GM18505 (cell line): ENCODE measurements around the gene OTUD7B.

Source experiments
- ATAC-seq: cut with Tn5 transposase; IDR thresholded peaks from one replicate; pipeline ENCODE4 v1.9.1; 2021; ENCODE audit not compliant: unreplicated experiment
- POLR2A ChIP-seq: IDR thresholded peaks from 4 replicates; pipeline ENCODE4 v1.6.1; 2011; ENCODE audit warnings: borderline replicate concordance; ENCODE audit not compliant: insufficient read depth, insufficient read length; ENCODE audit errors: extremely low read depth

OTUD7B gene

GRCh38 chr1:149928401-149928724 lies 82.2 kb downstream of the OTUD7B start:
- ATAC-seq, result no peak
- TF ChIP-seq POLR2A, result no peak

- peak; percentile 86 for ATAC-seq
- peak; percentile 98 for TF ChIP-seq POLR2A
These were observed 82.7 kb downstream of the OTUD7B start, which contains the start of gene SF3B4 for GRCh38 chr1:149927563-149928400. Gene SF3B4 (minus strand): TSS chr1:149927803. CDS start chr1:149927759, 44 bp downstream.

- no peak for TF ChIP-seq POLR2A
- no peak for ATAC-seq
These were observed 83.4 kb downstream of the OTUD7B start for GRCh38 chr1:149927056-149927562.

GRCh38 chr1:149926296-149926695 lies 84.2 kb downstream of the OTUD7B start:
- ATAC-seq, result no peak
- TF ChIP-seq POLR2A, result no peak

GRCh38 chr1:149925751-149926150 lies 84.8 kb downstream of the OTUD7B start:
- no peak for ATAC-seq
- no peak for TF ChIP-seq POLR2A

GRCh38 chr1:149925345-149925744 lies 85.2 kb downstream of the OTUD7B start:
- no peak for TF ChIP-seq POLR2A
- no peak for ATAC-seq

- TF ChIP-seq POLR2A, result no peak
- no peak for ATAC-seq
These were observed 86.9 kb downstream of the OTUD7B start for GRCh38 chr1:149923626-149924025.

GRCh38 chr1:149917571-149918144 lies 92.9 kb downstream of the OTUD7B start, which contains the start of gene SV2A:
Gene SV2A (minus strand): TSS chr1:149917844. CDS start chr1:149913840, 4,004 bp downstream.
- no peak for ATAC-seq

GRCh38 chr1:149916898-149917252 lies 93.7 kb downstream of the OTUD7B start:
- no peak for ATAC-seq

More at GRCh38 chr1:149917571-149918144, 92.9 kb downstream of the OTUD7B start, which contains the start of gene SV2A:
- no peak for TF ChIP-seq POLR2A

GRCh38 chr1:149916193-149916897 lies 94.2 kb downstream of the OTUD7B start:
- TF ChIP-seq POLR2A, result no peak
- ATAC-seq, result no peak

More at GRCh38 chr1:149916898-149917252, 93.7 kb downstream of the OTUD7B start:
- TF ChIP-seq POLR2A, result no peak

- TF ChIP-seq POLR2A, result no peak
- ATAC-seq, result no peak
These were observed 94.9 kb downstream of the OTUD7B start for GRCh38 chr1:149915429-149916192.

- ATAC-seq, result no peak
- TF ChIP-seq POLR2A, result no peak
These were observed 96.0 kb downstream of the OTUD7B start for GRCh38 chr1:149914545-149914944.
